Mesodermal cell (in vitro differentiated cells): ENCODE measurements around the gene ARID5B.

Experiments used
- H3K27ac ChIP-seq: 2 replicates; pipeline ENCODE4 v1.7.0; 2013; ENCODE audit warnings: mild to moderate bottlenecking, low read depth, low read length, moderate library complexity; ENCODE audit not compliant: severe bottlenecking
- H3K36me3 ChIP-seq: 2 replicates; pipeline ENCODE4 v1.7.1; 2013; ENCODE audit warnings: mild to moderate bottlenecking, low read length, moderate library complexity; ENCODE audit not compliant: control insufficient read depth, insufficient read depth
- H3K4me1 ChIP-seq: one replicate; pipeline ENCODE4 v1.7.1; 2013; ENCODE audit warnings: mild to moderate bottlenecking, low read length; ENCODE audit not compliant: insufficient read depth, control insufficient read depth, poor library complexity, severe bottlenecking
- H3K4me3 ChIP-seq: 2 replicates; pipeline ENCODE4 v1.7.0; 2013; ENCODE audit warnings: low read length, control low read depth, mild to moderate bottlenecking; ENCODE audit not compliant: insufficient read depth, poor library complexity, severe bottlenecking; ENCODE audit errors: extremely low read depth
- H3K9me3 ChIP-seq: 2 replicates; pipeline ENCODE4 v1.7.1; 2013; ENCODE audit warnings: mild to moderate bottlenecking, low read length, moderate library complexity; ENCODE audit not compliant: control insufficient read depth
- WGBS, 2 experiments: methylation state at CpG; one replicate each; pipeline ENCODE4 v1.1.5; 2013; ENCODE audit warnings: missing lambda C conversion rate in 2 of 2; ENCODE audit not compliant: insufficient coverage in 2 of 2; 5-methylcytosine and 5-hydroxymethylcytosine counted together

ARID5B gene

GRCh38 chr10:61899069-61899531 lies 2.4 kb upstream of the ARID5B start:
- 40% methylated on average over 1 of the region's 7 CpGs; no CpG with 5 or more reads in 1 of the 2 experiments for WGBS, 2 experiments
- Histone ChIP-seq H3K9me3 (no peaks in the 10 kb centered on the region), H3K4me1 (peaks cover 21% of the 10 kb centered on the region), H3K36me3 (no peaks in the 10 kb centered on the region), H3K4me3 (no peak overlapping the region), H3K27ac (peak overlapping the region; percentile 43)

GRCh38 chr10:61899663-61899996 lies 1.9 kb upstream of the ARID5B start:
- Histone ChIP-seq H3K27ac (no peak overlapping the region), H3K36me3 (no peaks in the 10 kb centered on the region), H3K9me3 (no peaks in the 10 kb centered on the region), H3K4me1 (peaks cover 27% of the 10 kb centered on the region), H3K4me3 (peak overlapping the region; percentile 71)
- WGBS, 2 experiments: 27% methylated on average over 2 of the region's 7 CpGs; no CpG with 5 or more reads in 1 of the 2 experiments

DNA sequence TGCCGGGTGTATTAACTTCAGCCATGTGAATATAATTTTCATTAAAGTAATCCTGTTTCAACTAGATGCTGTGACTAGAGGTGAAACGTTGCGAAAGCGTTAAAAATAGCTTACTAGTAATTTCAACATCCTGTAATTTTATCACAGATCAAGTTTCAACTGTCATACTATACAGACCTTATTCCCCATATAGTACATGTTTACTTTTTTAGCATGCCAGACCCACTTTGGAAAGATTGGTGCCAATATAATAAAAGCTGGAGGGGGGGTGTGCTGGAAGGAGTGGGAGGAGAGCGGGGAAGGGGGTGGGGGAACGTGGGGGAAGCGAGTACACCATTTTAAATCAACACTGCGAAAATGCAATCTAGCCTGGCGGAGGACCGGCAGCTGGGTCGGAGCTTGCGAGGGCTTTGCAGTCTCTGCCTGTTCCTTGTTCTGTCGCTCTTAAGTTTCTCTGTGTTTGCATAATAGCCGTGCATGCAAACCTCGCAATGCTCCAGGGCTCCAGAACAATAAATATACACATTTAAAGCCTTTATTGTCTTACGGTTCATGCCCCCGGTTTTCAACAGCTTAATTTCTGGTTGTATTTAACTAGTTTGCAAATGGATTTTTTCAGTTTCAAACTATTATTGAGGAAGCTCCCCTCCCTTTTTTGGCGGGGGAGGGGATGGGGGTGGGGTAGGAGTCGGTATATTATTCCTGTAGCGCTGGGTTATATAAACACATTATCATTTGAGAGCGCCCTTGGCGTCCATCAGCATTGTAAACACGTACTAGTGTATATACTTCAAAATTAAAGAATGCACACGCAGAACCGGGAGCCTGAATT lies 1.3 kb upstream of the ARID5B start:
- Histone ChIP-seq H3K4me3 (peak overlapping the region; percentile 71), H3K36me3 (no peaks in the 10 kb centered on the region), H3K27ac (peak overlapping the region; percentile 47), H3K9me3 (no peaks in the 10 kb centered on the region), H3K4me1 (peaks cover 32% of the 10 kb centered on the region)
- WGBS, 2 experiments: 0 to 3% methylated on average over 13 to 16 of the region's 25 CpGs

DNA sequence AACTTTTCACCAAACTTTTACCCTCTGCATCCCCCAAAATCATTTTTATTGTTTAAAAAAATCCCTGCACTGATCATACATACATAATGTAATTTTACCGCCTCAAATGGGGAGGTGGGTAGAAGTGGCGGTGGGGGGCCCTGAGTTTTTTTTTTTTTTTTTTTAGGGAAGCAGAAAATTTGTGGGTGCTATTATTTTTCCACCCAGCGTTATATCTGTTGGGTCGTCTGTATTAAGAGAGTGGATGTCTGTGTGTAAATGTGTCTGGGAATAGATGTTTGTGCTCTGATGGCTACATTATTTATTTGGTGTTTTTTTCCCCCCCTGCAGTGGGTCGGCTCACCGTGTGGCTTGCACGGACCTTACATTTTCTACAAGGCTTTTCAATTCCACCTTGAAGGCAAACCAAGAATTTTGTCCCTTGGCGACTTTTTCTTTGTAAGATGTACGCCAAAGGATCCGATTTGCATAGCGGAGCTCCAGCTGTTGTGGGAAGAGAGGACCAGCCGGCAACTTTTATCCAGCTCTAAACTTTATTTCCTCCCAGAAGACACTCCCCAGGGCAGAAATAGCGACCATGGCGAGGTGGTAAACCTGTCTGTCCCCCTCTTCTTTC lies 438 bp downstream of the ARID5B start:
- Histone ChIP-seq H3K4me3 (peak overlapping the region; percentile 71), H3K36me3 (no peaks in the 10 kb centered on the region), H3K27ac (peak overlapping the region; percentile 38), H3K9me3 (no peaks in the 10 kb centered on the region), H3K4me1 (peaks cover 33% of the 10 kb centered on the region)
- 0% methylated on average over 3 to 9 of the region's 14 CpGs for WGBS, 2 experiments

GRCh38 chr10:61902445-61903220 lies 1.1 kb downstream of the ARID5B start:
- WGBS, 2 experiments: 0% methylated on average over 11 to 14 of the region's 25 CpGs
- Histone ChIP-seq H3K9me3 (no peaks in the 10 kb centered on the region), H3K4me3 (peak overlapping the region; percentile 71), H3K4me1 (peaks cover 32% of the 10 kb centered on the region), H3K36me3 (peaks cover 2% of the 10 kb centered on the region), H3K27ac (peak overlapping the region; percentile 55)

DNA sequence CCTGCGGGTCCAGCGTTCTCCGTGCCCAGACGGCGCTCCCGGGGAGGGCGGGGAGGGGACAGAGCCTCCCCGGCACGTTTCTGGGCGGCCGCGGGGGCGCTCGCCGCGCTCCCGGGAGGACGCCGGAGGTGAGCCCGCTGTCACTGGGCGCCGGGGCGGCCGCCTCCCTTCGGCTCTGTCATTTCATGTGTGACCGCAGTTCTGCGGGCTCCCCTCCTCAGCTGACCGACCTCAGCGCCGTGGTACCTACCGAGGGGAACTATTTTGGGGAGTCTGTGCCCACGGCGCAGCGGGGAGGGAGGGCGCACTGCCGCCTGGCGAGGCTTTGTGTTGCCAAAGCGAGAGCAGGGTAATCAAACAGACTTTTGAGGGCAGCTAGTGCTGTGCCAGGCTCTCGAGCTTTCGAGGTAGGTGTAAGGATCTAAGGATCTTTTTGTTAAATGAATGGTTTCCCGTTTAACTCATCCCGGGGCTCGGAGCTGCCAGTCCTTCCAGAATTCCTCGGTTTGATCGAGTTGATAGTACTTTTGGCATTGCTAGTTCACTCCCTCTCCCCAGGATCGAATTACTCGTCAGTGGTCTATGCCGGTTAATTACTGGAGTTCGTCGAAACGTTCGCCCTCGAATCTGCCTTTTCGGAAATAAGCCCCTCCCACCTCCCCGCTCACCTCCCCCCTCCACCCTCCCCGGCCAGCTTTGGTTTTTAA lies 1.9 kb downstream of the ARID5B start:
- Histone ChIP-seq H3K4me3 (peak overlapping the region; percentile 71), H3K4me1 (peaks cover 24% of the 10 kb centered on the region), H3K9me3 (no peaks in the 10 kb centered on the region), H3K36me3 (peaks cover 4% of the 10 kb centered on the region), H3K27ac (peak overlapping the region; percentile 82)
- WGBS, 2 experiments: 0% methylated on average over 35 to 41 of the region's 56 CpGs

GRCh38 chr10:61903928-61904344 lies 2.4 kb downstream of the ARID5B start:
- H3K27ac ChIP-seq: peak overlapping the region; percentile 23

DNA sequence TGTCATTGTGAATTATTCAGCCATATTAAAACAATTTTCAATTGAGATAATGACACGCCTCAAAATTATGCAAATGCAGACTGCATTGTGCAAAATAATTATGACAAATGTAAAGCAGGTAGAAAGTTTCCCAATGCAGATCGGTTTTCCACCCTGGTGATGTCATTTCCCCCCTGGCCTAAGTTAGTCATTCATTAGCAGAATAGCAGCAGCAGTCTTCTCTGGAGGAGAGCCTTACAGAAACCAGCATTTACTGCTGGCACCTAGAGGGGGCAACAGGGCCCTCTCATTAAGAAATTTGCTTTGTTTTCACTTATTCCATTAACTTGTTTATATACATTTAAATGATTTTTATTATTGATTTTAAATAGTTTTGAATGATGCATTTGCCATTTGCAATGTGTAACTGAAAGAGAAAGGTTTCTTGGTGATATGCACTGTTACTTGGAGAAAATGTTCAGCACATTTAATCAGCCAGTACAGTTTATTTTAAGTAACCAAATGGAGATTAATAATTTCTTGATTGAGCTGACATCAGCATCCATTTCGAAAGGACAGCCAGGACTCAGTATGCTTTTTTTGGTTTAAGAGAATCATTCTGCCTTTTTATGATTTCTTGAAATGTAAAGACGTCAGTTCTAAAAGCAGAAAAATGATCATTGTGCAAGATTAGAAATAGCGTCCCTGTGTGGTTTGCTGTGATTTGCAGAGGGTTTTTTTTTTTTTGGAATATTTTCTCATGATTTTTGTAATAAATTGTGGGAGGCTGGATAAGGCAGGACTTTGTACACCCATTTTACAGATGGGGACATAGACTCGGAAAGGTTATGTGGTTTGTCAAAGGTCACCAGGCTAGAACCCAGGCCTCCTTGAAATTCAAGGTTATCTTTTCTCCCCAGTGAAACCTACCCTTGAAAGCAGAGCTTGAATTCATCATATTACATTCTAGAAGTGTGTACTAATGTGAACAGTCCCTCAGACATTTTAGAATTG lies 3.5 kb downstream of the ARID5B start:
- Histone ChIP-seq H3K9me3 (no peaks in the 10 kb centered on the region), H3K4me3 (peak overlapping the region; percentile 71), H3K36me3 (peaks cover 6% of the 10 kb centered on the region), H3K27ac (no peak overlapping the region), H3K4me1 (peaks cover 13% of the 10 kb centered on the region)
- 51 to 79% methylated on average over 4 to 5 of the region's 6 CpGs for WGBS, 2 experiments

More at GRCh38 chr10:61903928-61904344, 2.4 kb downstream of the ARID5B start:
- no peaks in the 10 kb centered on the region for H3K9me3 ChIP-seq
- H3K4me1 ChIP-seq: peaks cover 19% of the 10 kb centered on the region
- peak overlapping the region; percentile 71 for H3K4me3 ChIP-seq
- 0 to 67% methylated on average over 1 of the region's 7 CpGs for WGBS, 2 experiments
- H3K36me3 ChIP-seq: peaks cover 4% of the 10 kb centered on the region

DNA sequence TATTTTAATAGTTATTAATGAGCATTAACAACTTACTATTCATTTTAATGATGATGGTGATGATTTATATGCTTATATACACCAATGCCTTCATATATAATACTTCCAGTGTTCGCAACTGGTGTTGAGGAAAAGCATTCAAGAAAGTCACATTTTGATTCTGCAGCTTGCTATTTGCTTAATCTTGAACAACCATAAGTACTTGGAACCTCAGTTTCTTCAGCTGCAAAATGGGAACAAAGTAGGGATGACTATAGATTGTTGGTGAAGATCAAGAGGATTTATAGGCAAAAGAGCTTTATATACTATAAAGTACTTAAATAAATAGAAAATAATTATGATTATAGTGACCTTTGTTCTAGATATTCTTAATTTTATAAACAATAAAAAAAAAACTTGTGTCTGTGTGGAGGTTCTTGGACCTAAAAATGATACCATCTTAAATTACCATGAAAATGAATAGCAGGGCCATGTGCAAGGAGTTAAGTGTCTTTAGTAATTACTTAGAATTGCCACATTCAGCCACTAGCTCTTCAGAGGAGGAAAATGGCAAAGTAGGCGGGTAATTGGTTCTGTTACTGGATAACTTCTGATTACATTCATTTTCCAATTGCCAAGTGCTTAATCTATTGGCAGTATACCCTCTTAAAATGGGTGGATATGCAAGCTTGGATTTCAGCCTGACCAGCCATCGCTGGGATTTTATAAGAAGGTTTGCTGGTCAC lies 4.5 kb downstream of the ARID5B start:
- no peaks in the 10 kb centered on the region for H3K9me3 ChIP-seq
- WGBS, 2 experiments: 100% methylated on average over 1 of the region's 3 CpGs
- H3K4me3 ChIP-seq: no peak overlapping the region
- H3K4me1 ChIP-seq: peaks cover 13% of the 10 kb centered on the region
- no peak overlapping the region for H3K27ac ChIP-seq
- peaks cover 6% of the 10 kb centered on the region for H3K36me3 ChIP-seq
